HCT116 (cell line): ENCODE results near the gene IGSF21. TPM values are rescaled to one million over a fixed set of nuclear protein-coding genes. Genes with fewer than 3 reads are reported as not detected.

Experiments
- ATAC-seq: fragments of 200-7000 bp; cut with Tn5 transposase; 2 replicates; pipeline ENCODE4 v1.9.1; 2020; ENCODE audit warnings: mild to moderate bottlenecking, moderate library complexity
- BruUV-seq: library from RNA; stranded (reverse); fragments of 400-500 nt; replicated peaks from 2 replicates; lab custom pipeline; 2021; lab: Mats Ljungman, UMichigan
- CTCF ChIA-PET: fragments of 300-600 bp; sonication (Branson Sonifier 250); formaldehyde crosslinking; loops from one replicate; lab custom pipeline; 2021; ENCODE audit warnings: antibody characterized with exemption; lab: Charles Lee
- POLR2A ChIA-PET: fragments of 300-600, 350-600 bp; sonication (Branson Sonifier 250); formaldehyde crosslinking; loops from one replicate; lab custom pipeline; 2021; ENCODE audit warnings: antibody characterized with exemption; lab: Charles Lee
- RAD21 ChIA-PET, 2 experiments: fragments of 300-600 bp; sonication (Branson Sonifier 250); formaldehyde crosslinking; loops; one replicate each; lab custom pipeline; 2023; ENCODE audit warnings: low total read pairs in 2 of 2; ENCODE audit not compliant: uncharacterized antibody in 2 of 2, unreplicated experiment in 2 of 2, low non-redundant PET in 1 of 2; lab: Charles Lee
- DNase-seq: peaks from one replicate; pipeline ENCODE4 v3.0.0-alpha.2; 2010; ENCODE audit warnings: low read depth, low spot score
- H2AFZ ChIP-seq: fragments of 200-600 bp; shearing (Covaris generic), sonication (generic); 2 replicates; pipeline ENCODE4 v1.6.1; 2017; ENCODE audit warnings: low read depth, mixed run types, mixed read lengths, antibody characterized with exemption, low read length; ENCODE audit not compliant: poor library complexity, severe bottlenecking
- H3K27ac ChIP-seq: 2 replicates; pipeline ENCODE4 v1.5.1; 2012; ENCODE audit warnings: low read depth, low read length
- H3K27me3 ChIP-seq: fragments of 200-600 bp; sonication (generic); 2 replicates; pipeline ENCODE4 v1.6.1; 2016; ENCODE audit warnings: mixed run types, low read length, mixed read lengths; ENCODE audit not compliant: insufficient read depth
- H3K36me3 ChIP-seq, 2 experiments: fragments of 200-500 bp in 1 of 2; fragments of 200-600 bp in 1 of 2; sonication (Bioruptor generic) in 1 of 2; sonication (generic) in 1 of 2; 2 replicates each; pipeline versions ENCODE4 v1.5.1 to v1.6.1; 2014 to 2016; ENCODE audit warnings: low read length in 2 of 2, inconsistent platforms in 1 of 2, mixed read lengths in 1 of 2, mixed run types in 1 of 2; ENCODE audit not compliant: insufficient read depth in 2 of 2, control insufficient read depth in 1 of 2
- H3K4me1 ChIP-seq, 2 experiments: fragments of 200-600 bp in 1 of 2; sonication (generic) in 1 of 2; 2 replicates each; pipeline versions ENCODE4 v1.5.1 to v1.6.1; 2012 to 2017; ENCODE audit warnings: low read length in 2 of 2, inconsistent platforms in 1 of 2, mild to moderate bottlenecking in 1 of 2, mixed read lengths in 1 of 2, mixed run types in 1 of 2, moderate library complexity in 1 of 2; ENCODE audit not compliant: insufficient read depth in 2 of 2, control insufficient read depth in 1 of 2
- H3K4me2 ChIP-seq: fragments of 200-600 bp; sonication (generic); 2 replicates; pipeline ENCODE4 v1.6.1; 2017; ENCODE audit warnings: mixed run types, low read length, mixed read lengths
- H3K4me3 ChIP-seq, 2 experiments: fragments of 200-600 bp in 1 of 2; sonication (generic) in 1 of 2; replicated peaks in 1 of 2; 2 replicates each; pipeline ENCODE4 v1.5.1; 2011 to 2016; ENCODE audit warnings: low read length in 2 of 2, control low read depth in 1 of 2, low read depth in 1 of 2, mild to moderate bottlenecking in 1 of 2, mixed read lengths in 1 of 2, mixed run types in 1 of 2
- H3K79me2 ChIP-seq: fragments of 200-600 bp; sonication (generic); 2 replicates; pipeline ENCODE4 v1.6.1; 2017; ENCODE audit warnings: mild to moderate bottlenecking, mixed run types, low read length, moderate library complexity, mixed read lengths; ENCODE audit not compliant: insufficient read depth
- H3K9ac ChIP-seq: fragments of 200-600 bp; sonication (generic); 2 replicates; pipeline ENCODE4 v1.6.1; 2016; ENCODE audit warnings: low read length, mixed read lengths
- H3K9me2 ChIP-seq: fragments of 200-600 bp; sonication (generic), shearing (Covaris generic); 2 replicates; pipeline ENCODE4 v1.6.1; 2017; ENCODE audit warnings: mixed run types, mild to moderate bottlenecking, moderate library complexity; ENCODE audit not compliant: insufficient read depth
- H3K9me3 ChIP-seq, 2 experiments: fragments of 200-500 bp in 1 of 2; fragments of 200-600 bp in 1 of 2; sonication (Bioruptor generic) in 1 of 2; sonication (generic) in 1 of 2; 2 replicates each; pipeline ENCODE4 v1.6.1; 2014 to 2017; ENCODE audit warnings: low read length in 2 of 2, mixed read lengths in 2 of 2, inconsistent platforms in 1 of 2, low read depth in 1 of 2, mild to moderate bottlenecking in 1 of 2, mixed run types in 1 of 2, moderate library complexity in 1 of 2; ENCODE audit not compliant: control insufficient read depth in 1 of 2, insufficient read depth in 1 of 2
- H4K20me1 ChIP-seq: fragments of 200-600 bp; sonication (generic), shearing (Covaris generic); 2 replicates; pipeline ENCODE4 v1.6.1; 2017; ENCODE audit warnings: mixed run types, mild to moderate bottlenecking, moderate library complexity; ENCODE audit not compliant: insufficient read depth
- EGR1 ChIP-seq: IDR thresholded peaks from 2 replicates; pipeline ENCODE4 v1.6.1; 2012; ENCODE audit warnings: low read depth
- ELF1 ChIP-seq: IDR thresholded peaks from 2 replicates; pipeline ENCODE4 v1.6.1; 2012; ENCODE audit warnings: low read depth, borderline replicate concordance
- FOSL1 ChIP-seq: IDR thresholded peaks from 2 replicates; pipeline ENCODE4 v1.6.1; 2012; ENCODE audit warnings: low read depth
- JUND ChIP-seq: IDR thresholded peaks from 2 replicates; pipeline ENCODE4 v1.6.1; 2012
- RAD21 ChIP-seq: IDR thresholded peaks from 2 replicates; pipeline ENCODE4 v1.6.1; 2012; ENCODE audit warnings: low read depth, mild to moderate bottlenecking
- SIN3A ChIP-seq: IDR thresholded peaks from 2 replicates; pipeline ENCODE4 v1.6.1; 2012; ENCODE audit warnings: low read depth
- YY1 ChIP-seq: IDR thresholded peaks from 2 replicates; pipeline ENCODE4 v1.6.1; 2011; ENCODE audit warnings: low read length, low read depth, moderate library complexity, mild to moderate bottlenecking; ENCODE audit not compliant: insufficient replicate concordance; ENCODE audit errors: extremely low read depth
- intact Hi-C: fragments of 100-400 bp; cut with micrococcal nuclease; formaldehyde crosslinking; loops from 2 replicates; pipeline ENCODE4 v1.10.0; 2022
- total RNA-seq: library from RNA; stranded (reverse); gene quantifications from one replicate; pipeline ENCODE4 v1.2.1, GENCODE V29; 2021; ENCODE audit not compliant: unreplicated experiment
- TF ChIP-seq, protein P1 (sequence below): IDR thresholded peaks from 2 replicates; pipeline ENCODE4 v1.6.1; 2012
- TF ChIP-seq, protein P2 (sequence below): IDR thresholded peaks from 2 replicates; pipeline ENCODE4 v1.6.1; 2012; ENCODE audit warnings: low read depth
- TF ChIP-seq, protein P3 (sequence below), 3 experiments: fragments of 200-600 bp in 1 of 3; sonication (generic) in 1 of 3; IDR thresholded peaks in 2 of 3; conservative IDR thresholded peaks in 1 of 3; 2 replicates each; pipeline ENCODE4 v1.5.1; 2012 to 2017; ENCODE audit warnings: low read depth in 2 of 3, low read length in 2 of 3, antibody characterized with exemption in 1 of 3, borderline replicate concordance in 1 of 3, control low read depth in 1 of 3, mild to moderate bottlenecking in 1 of 3, mixed read lengths in 1 of 3, mixed run types in 1 of 3, moderate library complexity in 1 of 3; ENCODE audit not compliant: insufficient read depth in 1 of 3
- TF ChIP-seq, protein P4 (sequence below): IDR thresholded peaks from 2 replicates; pipeline ENCODE4 v1.6.1; 2011; ENCODE audit warnings: mild to moderate bottlenecking, low read length, moderate library complexity; ENCODE audit not compliant: insufficient replicate concordance; ENCODE audit errors: extremely low read depth

Gene IGSF21
- total RNA-seq, 1 experiment from 2014 or later: not detected

DNA sequence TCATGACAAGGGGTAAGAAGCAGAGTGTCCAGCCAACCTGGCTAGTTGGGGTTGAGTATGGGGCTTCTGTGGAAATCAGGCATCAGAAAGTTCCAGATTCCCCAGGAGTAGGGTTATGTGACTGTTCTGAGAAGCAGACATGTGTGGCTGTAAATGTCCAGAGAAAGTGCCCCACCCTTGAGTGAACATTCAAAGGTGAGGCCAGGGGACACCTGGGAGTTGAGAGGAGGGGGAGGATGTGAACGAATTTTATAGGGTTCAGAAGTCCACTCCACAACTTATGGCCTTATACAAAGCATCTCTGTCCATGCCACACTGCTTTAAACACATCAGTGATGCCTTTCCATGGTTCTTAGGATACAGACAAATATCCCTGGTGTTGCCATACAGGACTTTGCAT, 133.3 kb downstream of the IGSF21 start:
- Histone ChIP-seq H3K9me2 (no peaks in the 10 kb centered on the region), H3K4me2 (no peak overlapping the region), H3K4me1 (no peaks in the 10 kb centered on the region), H3K9ac (no peak overlapping the region), H3K79me2 (no peaks in the 10 kb centered on the region), H3K4me3 (no peak overlapping the region), H4K20me1 (no peaks in the 10 kb centered on the region; the same call in 1 of the 2 replicates), H3K9me3 (no peaks in the 10 kb centered on the region), H3K36me3 (no peaks in the 10 kb centered on the region), H3K27me3 (peaks cover 84% of the 10 kb centered on the region), H3K27ac (no peak overlapping the region), H2AFZ (no peak overlapping the region)
- no peak for DNase-seq
- no TSS peak for BruUV-seq
- no peak for ATAC-seq
- ChIA-PET POLR2A (no interaction called here), RAD21 (no interaction called here), CTCF (no interaction called here)
- TF ChIP-seq YY1 (no peak), SIN3A (no peak), EGR1 (no peak), ELF1 (no peak)
- TF ChIP-seq, protein P1, sequence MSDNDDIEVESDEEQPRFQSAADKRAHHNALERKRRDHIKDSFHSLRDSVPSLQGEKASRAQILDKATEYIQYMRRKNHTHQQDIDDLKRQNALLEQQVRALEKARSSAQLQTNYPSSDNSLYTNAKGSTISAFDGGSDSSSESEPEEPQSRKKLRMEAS: no peak
- TF ChIP-seq, protein P2, sequence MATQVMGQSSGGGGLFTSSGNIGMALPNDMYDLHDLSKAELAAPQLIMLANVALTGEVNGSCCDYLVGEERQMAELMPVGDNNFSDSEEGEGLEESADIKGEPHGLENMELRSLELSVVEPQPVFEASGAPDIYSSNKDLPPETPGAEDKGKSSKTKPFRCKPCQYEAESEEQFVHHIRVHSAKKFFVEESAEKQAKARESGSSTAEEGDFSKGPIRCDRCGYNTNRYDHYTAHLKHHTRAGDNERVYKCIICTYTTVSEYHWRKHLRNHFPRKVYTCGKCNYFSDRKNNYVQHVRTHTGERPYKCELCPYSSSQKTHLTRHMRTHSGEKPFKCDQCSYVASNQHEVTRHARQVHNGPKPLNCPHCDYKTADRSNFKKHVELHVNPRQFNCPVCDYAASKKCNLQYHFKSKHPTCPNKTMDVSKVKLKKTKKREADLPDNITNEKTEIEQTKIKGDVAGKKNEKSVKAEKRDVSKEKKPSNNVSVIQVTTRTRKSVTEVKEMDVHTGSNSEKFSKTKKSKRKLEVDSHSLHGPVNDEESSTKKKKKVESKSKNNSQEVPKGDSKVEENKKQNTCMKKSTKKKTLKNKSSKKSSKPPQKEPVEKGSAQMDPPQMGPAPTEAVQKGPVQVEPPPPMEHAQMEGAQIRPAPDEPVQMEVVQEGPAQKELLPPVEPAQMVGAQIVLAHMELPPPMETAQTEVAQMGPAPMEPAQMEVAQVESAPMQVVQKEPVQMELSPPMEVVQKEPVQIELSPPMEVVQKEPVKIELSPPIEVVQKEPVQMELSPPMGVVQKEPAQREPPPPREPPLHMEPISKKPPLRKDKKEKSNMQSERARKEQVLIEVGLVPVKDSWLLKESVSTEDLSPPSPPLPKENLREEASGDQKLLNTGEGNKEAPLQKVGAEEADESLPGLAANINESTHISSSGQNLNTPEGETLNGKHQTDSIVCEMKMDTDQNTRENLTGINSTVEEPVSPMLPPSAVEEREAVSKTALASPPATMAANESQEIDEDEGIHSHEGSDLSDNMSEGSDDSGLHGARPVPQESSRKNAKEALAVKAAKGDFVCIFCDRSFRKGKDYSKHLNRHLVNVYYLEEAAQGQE: no peak
- intact Hi-C loops: no loop called here

DNA sequence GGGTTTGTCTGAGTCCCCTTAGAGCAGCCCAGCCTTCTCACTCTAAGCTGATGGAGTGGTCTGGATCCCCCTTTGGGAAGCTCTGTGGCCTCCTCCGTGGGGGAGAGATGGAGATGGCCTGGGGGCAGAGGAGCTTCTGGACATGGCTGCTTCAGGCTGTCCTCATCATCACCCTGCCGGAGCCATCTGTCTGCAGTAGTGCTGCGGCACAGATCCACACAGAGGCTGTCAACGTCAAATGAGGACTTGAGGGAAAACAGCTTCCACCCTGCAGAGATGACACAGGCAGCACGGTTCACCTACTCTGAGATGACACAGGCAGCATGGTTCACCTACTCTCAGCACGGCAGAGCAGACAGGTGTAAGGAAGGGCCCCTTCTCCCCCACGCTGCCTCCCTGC, 134.3 kb downstream of the IGSF21 start:
- Histone ChIP-seq H3K4me3 (no peak overlapping the region), H4K20me1 (no peaks in the 10 kb centered on the region; the same call in 1 of the 2 replicates), H3K4me2 (no peak overlapping the region), H3K9me3 (no peaks in the 10 kb centered on the region), H2AFZ (no peak overlapping the region), H3K27me3 (peaks cover 80% of the 10 kb centered on the region), H3K9ac (no peak overlapping the region), H3K4me1 (no peaks in the 10 kb centered on the region), H3K9me2 (no peaks in the 10 kb centered on the region), H3K36me3 (no peaks in the 10 kb centered on the region), H3K79me2 (no peaks in the 10 kb centered on the region), H3K27ac (no peak overlapping the region)
- no TSS peak for BruUV-seq
- DNase-seq (no peak), ATAC-seq (no peak)
- ChIA-PET CTCF (no interaction called here), RAD21 (no interaction called here), POLR2A (no interaction called here)
- intact Hi-C loops: no loop called here
- TF ChIP-seq FOSL1 (no peak), RAD21 (no peak), JUND (no peak)
- TF ChIP-seq, protein P3, sequence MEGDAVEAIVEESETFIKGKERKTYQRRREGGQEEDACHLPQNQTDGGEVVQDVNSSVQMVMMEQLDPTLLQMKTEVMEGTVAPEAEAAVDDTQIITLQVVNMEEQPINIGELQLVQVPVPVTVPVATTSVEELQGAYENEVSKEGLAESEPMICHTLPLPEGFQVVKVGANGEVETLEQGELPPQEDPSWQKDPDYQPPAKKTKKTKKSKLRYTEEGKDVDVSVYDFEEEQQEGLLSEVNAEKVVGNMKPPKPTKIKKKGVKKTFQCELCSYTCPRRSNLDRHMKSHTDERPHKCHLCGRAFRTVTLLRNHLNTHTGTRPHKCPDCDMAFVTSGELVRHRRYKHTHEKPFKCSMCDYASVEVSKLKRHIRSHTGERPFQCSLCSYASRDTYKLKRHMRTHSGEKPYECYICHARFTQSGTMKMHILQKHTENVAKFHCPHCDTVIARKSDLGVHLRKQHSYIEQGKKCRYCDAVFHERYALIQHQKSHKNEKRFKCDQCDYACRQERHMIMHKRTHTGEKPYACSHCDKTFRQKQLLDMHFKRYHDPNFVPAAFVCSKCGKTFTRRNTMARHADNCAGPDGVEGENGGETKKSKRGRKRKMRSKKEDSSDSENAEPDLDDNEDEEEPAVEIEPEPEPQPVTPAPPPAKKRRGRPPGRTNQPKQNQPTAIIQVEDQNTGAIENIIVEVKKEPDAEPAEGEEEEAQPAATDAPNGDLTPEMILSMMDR (IDR thresholded peaks at IDR 0.05 in 2 of 3, conservative IDR thresholded peaks at IDR 0.05 in 1 of 3; ENCODE audit: borderline replicate concordance in 1 of 3, insufficient read depth in 1 of 3, low read depth in 2 of 3, low read length in 2 of 3): no peak
- TF ChIP-seq, protein P4, sequence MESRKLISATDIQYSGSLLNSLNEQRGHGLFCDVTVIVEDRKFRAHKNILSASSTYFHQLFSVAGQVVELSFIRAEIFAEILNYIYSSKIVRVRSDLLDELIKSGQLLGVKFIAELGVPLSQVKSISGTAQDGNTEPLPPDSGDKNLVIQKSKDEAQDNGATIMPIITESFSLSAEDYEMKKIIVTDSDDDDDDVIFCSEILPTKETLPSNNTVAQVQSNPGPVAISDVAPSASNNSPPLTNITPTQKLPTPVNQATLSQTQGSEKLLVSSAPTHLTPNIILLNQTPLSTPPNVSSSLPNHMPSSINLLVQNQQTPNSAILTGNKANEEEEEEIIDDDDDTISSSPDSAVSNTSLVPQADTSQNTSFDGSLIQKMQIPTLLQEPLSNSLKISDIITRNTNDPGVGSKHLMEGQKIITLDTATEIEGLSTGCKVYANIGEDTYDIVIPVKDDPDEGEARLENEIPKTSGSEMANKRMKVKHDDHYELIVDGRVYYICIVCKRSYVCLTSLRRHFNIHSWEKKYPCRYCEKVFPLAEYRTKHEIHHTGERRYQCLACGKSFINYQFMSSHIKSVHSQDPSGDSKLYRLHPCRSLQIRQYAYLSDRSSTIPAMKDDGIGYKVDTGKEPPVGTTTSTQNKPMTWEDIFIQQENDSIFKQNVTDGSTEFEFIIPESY: no peak
